Spleen (tissue), 11 donors: ENCODE measurements around the gene PRDM16. TPM values are rescaled to one million over a fixed set of nuclear protein-coding genes. Genes with fewer than 3 reads are reported as not detected.
A peak's percentile ranks its signal among the peaks of the same experiment; 100 is the strongest.

Source experiments
- DNase-seq: peaks from one replicate; pipeline ENCODE4 v3.0.0-alpha.2; 2020
- H3K27ac ChIP-seq, 8 donors: fragments of 200-600 bp; sonication (generic) in 7 of 8; 1 replicate in 4 of 8; 2 replicates in 4 of 8; pipeline versions ENCODE4 v1.5.0 to v1.8.0; 2016 to 2021; ENCODE audit warnings: inconsistent platforms in 4 of 8, mild to moderate bottlenecking in 4 of 8, moderate library complexity in 1 of 8
- H3K27me3 ChIP-seq, 7 donors: fragments of 200-600 bp; sonication (generic) in 6 of 7; replicated peaks in 1 of 7; 1 replicate in 4 of 7; 2 replicates in 3 of 7; pipeline versions ENCODE4 v1.5.0 to v1.8.0; 2016 to 2021; ENCODE audit warnings: inconsistent platforms in 3 of 7, mild to moderate bottlenecking in 1 of 7
- H3K36me3 ChIP-seq, 6 donors: fragments of 200-600 bp; sonication (generic) in 5 of 6; 1 replicate in 4 of 6; 2 replicates in 2 of 6; pipeline versions ENCODE4 v1.5.0 to v1.8.0; 2016 to 2021; ENCODE audit warnings: inconsistent platforms in 2 of 6
- H3K4me1 ChIP-seq, 6 donors: fragments of 200-600 bp; sonication (generic) in 5 of 6; 1 replicate in 3 of 6; 2 replicates in 3 of 6; pipeline versions ENCODE4 v1.5.0 to v1.8.0; 2016 to 2021; ENCODE audit warnings: inconsistent platforms in 3 of 6
- H3K4me3 ChIP-seq, 8 donors: fragments of 200-600 bp; sonication (generic) in 7 of 8; 1 replicate in 4 of 8; 2 replicates in 4 of 8; pipeline versions ENCODE4 v1.5.0 to v1.8.0; 2016 to 2021; ENCODE audit warnings: inconsistent platforms in 4 of 8, mild to moderate bottlenecking in 4 of 8, moderate library complexity in 2 of 8
- H3K9me3 ChIP-seq, 8 donors: fragments of 200-600 bp; sonication (generic) in 7 of 8; 1 replicate in 4 of 8; 2 replicates in 4 of 8; pipeline versions ENCODE4 v1.5.0 to v1.8.0; 2016 to 2021; ENCODE audit warnings: inconsistent platforms in 4 of 8
- CTCF ChIP-seq, 11 experiments: fragments of 200-600 bp in 7 of 11; fragments of 450-650 bp in 4 of 11; sonication (generic) in 4 of 11; IDR thresholded peaks in 8 of 11; conservative IDR thresholded peaks in 3 of 11; 1 replicate in 7 of 11; 2 replicates in 4 of 11; pipeline versions ENCODE4 v1.4.0 to v1.8.0; 2016 to 2021; ENCODE audit warnings: antibody characterized with exemption in 11 of 11, inconsistent platforms in 4 of 11, mild to moderate bottlenecking in 1 of 11
- POLR2A ChIP-seq, 3 donors: fragments of 450-650 bp; IDR thresholded peaks; one replicate each; pipeline ENCODE4 v1.5.1; 2017; ENCODE audit warnings: antibody characterized with exemption in 3 of 3, mild to moderate bottlenecking in 1 of 3
- POLR2AphosphoS5 ChIP-seq, 3 donors: sonication (generic); formaldehyde crosslinking; IDR thresholded peaks; one replicate each; pipeline ENCODE4 v1.5.1; 2017; ENCODE audit warnings: antibody characterized with exemption in 3 of 3
- WGBS, 5 donors: extraction: QIAGEN DNeasy Blood & Tissue Kit in 3 of 5; methylation state at CpG; one replicate each; pipeline versions ENCODE4 v1.1.5 to v1.1.7; 2013 to 2018; 5-methylcytosine and 5-hydroxymethylcytosine counted together
- intact Hi-C: fragments of 100-400 bp; cut with DNase I; formaldehyde crosslinking; loops from one replicate; pipeline ENCODE4 v1.15.0; 2023; ENCODE audit warnings: low total_unique reads
- polyA plus RNA-seq, 3 donors: library from polyadenylated mRNA; stranded (reverse); fragments of 200-250 nt; gene quantifications; one replicate each; pipeline ENCODE4 v1.2.1, GENCODE V29; 2013
- total RNA-seq, 7 donors: library from RNA; depleted of rRNA in 3 of 7; stranded (reverse); fragments of >200 nt in 3 of 7; fragmentation: NEBNext Ultra II Directional in 4 of 7; extraction: Animal tissue kit (Norgen Biotek cat#: 25700) in 4 of 7; gene quantifications; one replicate each; pipeline versions ENCODE4 v1.1.0 to v1.2.1, GENCODE V29; 2016 to 2021
- donor health status: healthy with polysubstance abuse.
- donor health status: DM: no; HTN: no; CAD: no; lungs with moderate emphysema.
- donor health status: DM: no; HTN: no; CAD: no.
- donor health status: Bipolar disorder and iron deficiency.
- donor health status: healthy.
- donor health status: DM: no; HTN: no; CAD: no.
- donor health status: DM: yes; HTN: yes; CAD: no.

PRDM16 gene
- total and polyA plus RNA-seq, 10 donors: 0.43 to 3.2 (median 1.4) TPM

GRCh38 chr1:3347257-3348020, 278.4 kb downstream of the PRDM16 start:
- Histone ChIP-seq H3K27ac (no peak overlapping the region), H3K9me3 (peaks cover 0 to 33% (median 28%) of the 10 kb centered on the region in 8 donors), H3K27me3 (peaks cover 0 to 73% (median 0%) of the 10 kb centered on the region in 7 donors), H3K4me3 (no peak overlapping the region), H3K4me1 (peaks cover 0 to 31% (median 4%) of the 10 kb centered on the region in 6 donors), H3K36me3 (no peaks in the 10 kb centered on the region)
- DNase-seq: no peak
- TF ChIP-seq POLR2AphosphoS5 (IDR thresholded peaks at IDR 0.05): no peak
- TF ChIP-seq POLR2A (IDR thresholded peaks at IDR 0.05): no peak
- TF ChIP-seq CTCF (IDR thresholded peaks at IDR 0.05 in 8 of 11, conservative IDR thresholded peaks at IDR 0.05 in 3 of 11): no peak
- intact Hi-C loops: no loop called here
- 69 to 85% (median 82%) methylated on average over 7 to 18 of the region's 18 CpGs for WGBS, 5 donors

GRCh38 chr1:3348196-3348865, 279.3 kb downstream of the PRDM16 start:
- Histone ChIP-seq H3K9me3 (peaks cover 0 to 24% (median 21%) of the 10 kb centered on the region in 8 donors), H3K36me3 (no peaks in the 10 kb centered on the region), H3K4me1 (peaks cover 0 to 40% (median 10%) of the 10 kb centered on the region in 6 donors), H3K4me3 (no peak overlapping the region), H3K27me3 (peaks cover 0 to 81% (median 0%) of the 10 kb centered on the region in 7 donors), H3K27ac (no peak overlapping the region)
- no peak for DNase-seq
- intact Hi-C loops: no loop called here
- WGBS, 5 donors: 50 to 85% (median 76%) methylated on average over 13 to 15 of the region's 15 CpGs
- TF ChIP-seq POLR2A (IDR thresholded peaks at IDR 0.05) (no peak), POLR2AphosphoS5 (IDR thresholded peaks at IDR 0.05) (no peak), CTCF (IDR thresholded peaks at IDR 0.05 in 8 of 11, conservative IDR thresholded peaks at IDR 0.05 in 3 of 11) (no peak)

- Histone ChIP-seq H3K36me3 (no peaks in the 10 kb centered on the region), H3K27ac (no peak overlapping the region), H3K9me3 (peaks cover 0 to 14% (median 10%) of the 10 kb centered on the region in 8 donors), H3K4me3 (no peak overlapping the region), H3K4me1 (peaks cover 0 to 45% (median 11%) of the 10 kb centered on the region in 6 donors), H3K27me3 (peaks cover 0 to 91% (median 0%) of the 10 kb centered on the region in 7 donors)
- no peak for TF ChIP-seq POLR2A (IDR thresholded peaks at IDR 0.05)
- peak in 1 of 11 experiments; percentile 7 for TF ChIP-seq CTCF (IDR thresholded peaks at IDR 0.05 in 8 of 11, conservative IDR thresholded peaks at IDR 0.05 in 3 of 11)
- WGBS, 5 donors: 71 to 89% (median 74%) methylated on average over 14 to 34 of the region's 34 CpGs
- DNase-seq: no peak
- intact Hi-C loops: no loop called here
Observed at GRCh38 chr1:3349161-3349967, 280.4 kb downstream of the PRDM16 start.
